ENCODE results near the gene P4HA2. TPM values are rescaled to one million over a fixed set of nuclear protein-coding genes. Genes with fewer than 3 reads are reported as not detected.

Gene P4HA2
- total RNA-seq, 6 donors from 2014 or later, result 37.7 to 85.2 (median 57.5) TPM

DNA sequence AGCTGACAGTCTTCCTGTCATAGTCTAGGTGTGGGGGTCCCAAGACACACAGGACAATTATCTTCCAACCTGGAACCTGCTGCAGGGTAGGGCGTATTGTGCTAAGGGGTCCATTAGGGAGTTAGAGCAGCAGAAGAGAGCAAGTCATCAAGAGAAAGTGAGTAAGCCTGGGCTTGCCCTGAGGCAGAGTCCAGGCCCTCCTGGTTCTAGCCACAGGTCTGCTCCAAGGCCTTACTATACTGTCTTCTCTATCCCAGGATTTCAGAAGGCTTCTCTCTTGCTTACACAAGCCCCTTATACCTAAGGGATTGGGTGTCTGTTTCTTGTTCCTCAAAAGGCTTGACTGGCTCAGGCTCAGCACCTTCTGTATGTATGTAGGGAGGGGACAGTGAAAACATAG is 7.7 kb downstream of the P4HA2 start:
- no peaks in the 10 kb centered on the region for H3K9me3 ChIP-seq
- no peak for ATAC-seq (ENCODE audit: low FRiP score in 2 of 2)
- no peak overlapping the region for H3K27ac ChIP-seq
- peaks cover 12 to 26% (median 22%) of the 10 kb centered on the region in 4 donors for H3K4me1 ChIP-seq
- TF ChIP-seq POLR2AphosphoS5 (IDR thresholded peaks at IDR 0.05), result no peak
- TF ChIP-seq, protein P1, sequence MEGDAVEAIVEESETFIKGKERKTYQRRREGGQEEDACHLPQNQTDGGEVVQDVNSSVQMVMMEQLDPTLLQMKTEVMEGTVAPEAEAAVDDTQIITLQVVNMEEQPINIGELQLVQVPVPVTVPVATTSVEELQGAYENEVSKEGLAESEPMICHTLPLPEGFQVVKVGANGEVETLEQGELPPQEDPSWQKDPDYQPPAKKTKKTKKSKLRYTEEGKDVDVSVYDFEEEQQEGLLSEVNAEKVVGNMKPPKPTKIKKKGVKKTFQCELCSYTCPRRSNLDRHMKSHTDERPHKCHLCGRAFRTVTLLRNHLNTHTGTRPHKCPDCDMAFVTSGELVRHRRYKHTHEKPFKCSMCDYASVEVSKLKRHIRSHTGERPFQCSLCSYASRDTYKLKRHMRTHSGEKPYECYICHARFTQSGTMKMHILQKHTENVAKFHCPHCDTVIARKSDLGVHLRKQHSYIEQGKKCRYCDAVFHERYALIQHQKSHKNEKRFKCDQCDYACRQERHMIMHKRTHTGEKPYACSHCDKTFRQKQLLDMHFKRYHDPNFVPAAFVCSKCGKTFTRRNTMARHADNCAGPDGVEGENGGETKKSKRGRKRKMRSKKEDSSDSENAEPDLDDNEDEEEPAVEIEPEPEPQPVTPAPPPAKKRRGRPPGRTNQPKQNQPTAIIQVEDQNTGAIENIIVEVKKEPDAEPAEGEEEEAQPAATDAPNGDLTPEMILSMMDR (IDR thresholded peaks at IDR 0.05), result no peak
- no peak for TF ChIP-seq POLR2A (IDR thresholded peaks at IDR 0.05)
- TF ChIP-seq EP300 (IDR thresholded peaks at IDR 0.05), result no peak
- H3K4me3 ChIP-seq, result no peak overlapping the region
- DNase-seq, result no peak
- 100% methylated on average over 1 of the region's 1 CpG for WGBS, 2 donors
- H3K36me3 ChIP-seq, result peaks cover 0 to 12% (median 4%) of the 10 kb centered on the region in 4 donors
- H3K27me3 ChIP-seq, result no peaks in the 10 kb centered on the region

DNA sequence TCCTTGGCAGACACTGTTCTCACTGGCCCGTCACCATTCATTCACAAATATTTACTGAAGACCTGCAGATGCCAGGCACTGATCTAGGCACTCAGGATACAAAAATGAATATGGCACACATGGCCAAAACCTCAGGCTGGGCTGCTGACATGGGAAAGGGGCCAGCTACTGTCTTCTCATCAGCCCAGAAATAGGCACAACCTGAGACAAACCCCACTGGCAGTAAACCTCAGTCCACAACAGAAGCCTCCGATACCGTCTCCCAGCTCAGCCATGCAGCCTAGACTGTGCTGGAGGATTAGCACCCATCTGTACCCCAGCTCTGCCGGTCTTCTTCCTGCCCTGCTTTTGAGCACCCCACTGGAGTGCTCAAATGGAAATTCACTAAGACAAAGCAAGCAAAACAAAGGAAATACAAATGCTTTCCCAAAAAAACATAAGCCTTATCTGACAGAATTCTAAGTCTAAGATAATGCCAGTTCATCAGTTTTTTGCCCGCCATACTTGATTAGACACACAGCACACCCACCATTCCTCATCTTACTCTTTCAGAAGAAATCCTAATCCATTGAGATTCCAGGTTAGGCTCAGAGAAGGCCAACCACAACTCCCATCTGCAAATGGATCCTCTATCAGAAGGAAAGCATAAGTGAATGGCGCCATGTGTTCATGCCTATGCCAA is 8.2 kb downstream of the P4HA2 start:
- no peaks in the 10 kb centered on the region for H3K9me3 ChIP-seq
- H3K27me3 ChIP-seq, result no peaks in the 10 kb centered on the region
- DNase-seq (no peak), ATAC-seq (ENCODE audit: low FRiP score in 2 of 2) (no peak)
- H3K27ac ChIP-seq, result no peak overlapping the region
- H3K4me3 ChIP-seq, result no peak overlapping the region
- peaks cover 8 to 26% (median 22%) of the 10 kb centered on the region in 4 donors for H3K4me1 ChIP-seq
- TF ChIP-seq, protein P1 (IDR thresholded peaks at IDR 0.05), result no peak
- TF ChIP-seq EP300 (IDR thresholded peaks at IDR 0.05) (no peak), POLR2AphosphoS5 (IDR thresholded peaks at IDR 0.05) (no peak), POLR2A (IDR thresholded peaks at IDR 0.05) (no peak)
- WGBS, 2 donors, result 92 to 98% methylated on average over 6 of the region's 6 CpGs
- H3K36me3 ChIP-seq, result peaks cover 0 to 12% (median 4%) of the 10 kb centered on the region in 4 donors

DNA sequence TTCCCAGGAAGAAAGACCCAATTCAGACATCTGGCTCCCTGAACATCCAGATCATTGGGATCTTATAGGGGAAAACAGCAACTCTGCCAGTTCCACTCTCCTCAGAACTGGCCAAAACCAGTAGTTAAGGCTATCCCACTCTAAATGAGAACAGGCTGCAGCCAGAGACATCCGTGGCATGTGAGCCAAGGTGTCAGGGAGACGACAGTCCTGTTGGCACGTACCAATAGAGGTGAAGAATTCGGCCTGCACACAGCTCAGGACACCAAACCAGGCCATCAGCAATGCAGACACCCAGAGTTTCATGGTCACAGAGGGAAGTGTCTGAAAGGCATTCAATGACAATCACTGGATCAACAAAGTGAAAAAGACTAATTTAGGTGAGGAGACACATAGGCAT is 9.3 kb downstream of the P4HA2 start:
- Histone ChIP-seq H3K4me3 (no peak overlapping the region), H3K9me3 (no peaks in the 10 kb centered on the region), H3K27ac (no peak overlapping the region), H3K27me3 (no peaks in the 10 kb centered on the region), H3K4me1 (peaks cover 0 to 16% (median 13%) of the 10 kb centered on the region in 4 donors), H3K36me3 (peaks cover 0 to 18% (median 10%) of the 10 kb centered on the region in 4 donors)
- WGBS, 2 donors, result 84 to 85% methylated on average over 4 of the region's 4 CpGs
- ATAC-seq (ENCODE audit: low FRiP score in 2 of 2), result no peak
- TF ChIP-seq POLR2AphosphoS5 (IDR thresholded peaks at IDR 0.05) (no peak), POLR2A (IDR thresholded peaks at IDR 0.05) (no peak), EP300 (IDR thresholded peaks at IDR 0.05) (no peak)
- TF ChIP-seq, protein P1 (IDR thresholded peaks at IDR 0.05), result no peak
- DNase-seq, result no peak

DNA sequence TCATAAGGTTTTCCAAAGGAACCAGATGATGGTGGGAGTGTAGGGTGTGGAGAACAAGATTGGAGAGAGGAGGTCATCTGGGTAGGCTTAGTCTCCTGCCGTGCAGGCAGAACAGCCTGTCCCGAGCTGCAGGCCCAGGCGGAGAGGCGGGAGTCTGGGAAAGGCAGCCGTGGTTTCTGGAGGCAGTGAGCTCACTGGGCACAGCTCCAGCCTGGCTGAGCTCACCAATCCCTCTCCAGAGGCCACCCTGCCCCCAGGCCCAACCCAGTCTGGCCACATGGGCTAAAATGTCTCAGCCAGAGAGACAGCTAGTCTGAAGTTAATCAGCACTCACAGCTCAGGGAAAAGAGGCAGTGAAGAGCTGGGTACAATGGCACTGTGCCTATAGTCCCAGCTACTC is 12.3 kb downstream of the P4HA2 start:
- ATAC-seq (ENCODE audit: low FRiP score in 2 of 2) (peak; percentile 90 to 95), DNase-seq (peak; percentile 84 to 87)
- H3K27ac ChIP-seq, result peak overlapping the region; percentile 65 to 82 (median 80)
- no peaks in the 10 kb centered on the region for H3K9me3 ChIP-seq
- H3K4me1 ChIP-seq, result peaks cover 0 to 10% (median 7%) of the 10 kb centered on the region in 4 donors
- peaks cover 0 to 47% (median 24%) of the 10 kb centered on the region in 4 donors for H3K36me3 ChIP-seq
- no peak overlapping the region for H3K4me3 ChIP-seq
- TF ChIP-seq, protein P1 (IDR thresholded peaks at IDR 0.05), result no peak
- TF ChIP-seq POLR2A (IDR thresholded peaks at IDR 0.05) (no peak), POLR2AphosphoS5 (IDR thresholded peaks at IDR 0.05) (peak; percentile 16 to 76), EP300 (IDR thresholded peaks at IDR 0.05) (no peak)
- H3K27me3 ChIP-seq, result no peaks in the 10 kb centered on the region
- 47 to 66% methylated on average over 5 of the region's 5 CpGs for WGBS, 2 donors

DNA sequence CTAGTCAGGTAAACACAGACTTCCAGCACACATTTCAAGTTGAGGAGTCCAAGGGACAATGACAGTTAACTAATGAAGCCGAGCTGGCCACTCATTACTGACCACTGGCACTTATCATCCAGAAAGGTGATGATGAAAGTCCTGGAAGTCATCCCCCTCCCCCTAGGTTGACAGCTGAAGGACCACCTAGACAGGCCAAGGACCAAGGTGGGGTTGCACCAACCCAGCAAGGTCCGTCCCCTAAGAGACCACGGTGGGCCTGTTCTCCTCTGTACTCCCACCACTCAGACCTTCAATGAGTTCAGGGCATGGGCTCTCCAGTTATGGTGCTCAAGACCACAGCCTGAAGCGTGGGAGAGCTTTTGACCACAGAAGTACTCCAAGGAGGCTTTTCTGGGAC is 13.2 kb downstream of the P4HA2 start:
- H3K36me3 ChIP-seq, result peaks cover 0 to 55% (median 31%) of the 10 kb centered on the region in 4 donors
- no peak for ATAC-seq (ENCODE audit: low FRiP score in 2 of 2)
- H3K27me3 ChIP-seq, result no peaks in the 10 kb centered on the region
- TF ChIP-seq, protein P1 (IDR thresholded peaks at IDR 0.05), result no peak
- TF ChIP-seq EP300 (IDR thresholded peaks at IDR 0.05) (no peak), POLR2A (IDR thresholded peaks at IDR 0.05) (no peak), POLR2AphosphoS5 (IDR thresholded peaks at IDR 0.05) (no peak)
- H3K4me1 ChIP-seq, result peaks cover 0 to 8% (median 7%) of the 10 kb centered on the region in 4 donors
- no peak for DNase-seq
- H3K9me3 ChIP-seq, result no peaks in the 10 kb centered on the region
- WGBS, 2 donors, result 90 to 100% methylated on average over 3 to 4 of the region's 4 CpGs
- H3K4me3 ChIP-seq, result no peak overlapping the region
- H3K27ac ChIP-seq, result peak overlapping the region; percentile 65 to 82 (median 80)

Data from upper lobe of left lung (tissue), 6 donors.